ENCODE results near the gene RGPD8.

DNA sequence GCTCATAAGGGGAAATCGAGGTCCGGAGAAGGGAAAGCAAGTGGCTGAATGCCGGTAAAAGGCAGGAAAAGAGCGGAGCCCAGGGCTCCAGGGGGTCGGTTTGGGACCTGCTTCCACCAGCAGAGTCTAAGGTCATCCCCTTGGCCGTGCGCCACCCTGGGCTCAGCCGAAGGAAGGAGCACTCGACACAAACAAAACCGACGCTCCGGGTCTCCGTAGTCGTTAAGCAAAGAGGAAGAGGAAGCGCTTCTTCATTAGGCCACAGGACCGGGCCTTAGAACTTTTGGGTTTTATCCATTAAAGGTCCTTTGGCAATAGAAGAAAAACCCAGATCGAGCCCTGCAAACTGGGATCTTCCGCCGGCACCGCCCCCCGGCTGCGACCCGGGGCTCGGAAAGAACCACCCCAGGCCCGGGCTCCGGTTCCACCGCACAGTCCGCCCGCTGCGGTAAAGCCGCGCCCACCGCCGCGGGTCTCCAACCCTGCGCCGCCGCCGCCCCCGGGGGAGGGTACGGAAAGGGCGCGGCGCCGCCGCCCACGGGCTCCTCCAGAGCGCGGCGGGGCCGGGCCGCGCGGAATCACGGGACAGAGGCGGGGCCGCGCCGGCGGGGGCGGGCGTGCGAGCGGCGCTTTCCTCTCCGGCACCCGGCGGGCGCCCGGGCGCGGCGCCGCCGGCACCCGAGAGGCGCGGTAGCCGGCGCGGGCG lies 48.2 kb upstream of the RGPD8 start, which contains the start of gene TTL:
- no peak for TF ChIP-seq FOXM1 (IDR thresholded peaks at IDR 0.05; ENCODE audit: low read depth)
- TF ChIP-seq TCF12 (IDR thresholded peaks at IDR 0.05), result no peak
- TF ChIP-seq, protein P1, sequence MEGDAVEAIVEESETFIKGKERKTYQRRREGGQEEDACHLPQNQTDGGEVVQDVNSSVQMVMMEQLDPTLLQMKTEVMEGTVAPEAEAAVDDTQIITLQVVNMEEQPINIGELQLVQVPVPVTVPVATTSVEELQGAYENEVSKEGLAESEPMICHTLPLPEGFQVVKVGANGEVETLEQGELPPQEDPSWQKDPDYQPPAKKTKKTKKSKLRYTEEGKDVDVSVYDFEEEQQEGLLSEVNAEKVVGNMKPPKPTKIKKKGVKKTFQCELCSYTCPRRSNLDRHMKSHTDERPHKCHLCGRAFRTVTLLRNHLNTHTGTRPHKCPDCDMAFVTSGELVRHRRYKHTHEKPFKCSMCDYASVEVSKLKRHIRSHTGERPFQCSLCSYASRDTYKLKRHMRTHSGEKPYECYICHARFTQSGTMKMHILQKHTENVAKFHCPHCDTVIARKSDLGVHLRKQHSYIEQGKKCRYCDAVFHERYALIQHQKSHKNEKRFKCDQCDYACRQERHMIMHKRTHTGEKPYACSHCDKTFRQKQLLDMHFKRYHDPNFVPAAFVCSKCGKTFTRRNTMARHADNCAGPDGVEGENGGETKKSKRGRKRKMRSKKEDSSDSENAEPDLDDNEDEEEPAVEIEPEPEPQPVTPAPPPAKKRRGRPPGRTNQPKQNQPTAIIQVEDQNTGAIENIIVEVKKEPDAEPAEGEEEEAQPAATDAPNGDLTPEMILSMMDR (IDR thresholded peaks at IDR 0.05), result no peak
- TF ChIP-seq FOXJ3 (CRISPR knock-in tag; IDR thresholded peaks at IDR 0.05), result no peak
